NCI-H1436 treated with DMSO at 0.1 percent for 48 hours (cell line): ENCODE data around the gene CCDC93.

Experiments used
- DNase-seq: peaks from one replicate; lab custom pipeline; 2025; lab: John Stamatoyannopoulos, UW

Gene CCDC93

GRCh38 chr2:117985092-117985491 is 28.8 kb downstream of the CCDC93 start:
- no peak for DNase-seq

DNA sequence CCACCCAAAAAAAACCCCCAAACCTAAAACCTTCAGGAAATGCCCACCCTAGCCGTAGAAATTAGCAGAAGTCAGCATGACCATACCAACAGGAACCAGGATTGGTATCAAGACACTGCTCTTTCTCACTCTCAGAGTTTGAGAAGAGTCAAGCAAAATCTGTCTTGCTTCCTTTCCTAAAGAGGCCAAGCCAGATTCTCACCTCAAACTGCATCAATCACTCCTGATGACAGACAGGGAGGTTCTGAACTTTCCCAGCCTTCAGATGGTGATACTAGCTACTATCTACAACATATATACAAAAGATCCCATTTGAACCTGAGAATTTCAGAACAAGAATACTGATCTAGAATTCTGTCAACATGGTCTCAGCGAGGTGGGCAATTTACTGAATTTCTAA is 29.7 kb downstream of the CCDC93 start:
- DNase-seq = no peak

DNA sequence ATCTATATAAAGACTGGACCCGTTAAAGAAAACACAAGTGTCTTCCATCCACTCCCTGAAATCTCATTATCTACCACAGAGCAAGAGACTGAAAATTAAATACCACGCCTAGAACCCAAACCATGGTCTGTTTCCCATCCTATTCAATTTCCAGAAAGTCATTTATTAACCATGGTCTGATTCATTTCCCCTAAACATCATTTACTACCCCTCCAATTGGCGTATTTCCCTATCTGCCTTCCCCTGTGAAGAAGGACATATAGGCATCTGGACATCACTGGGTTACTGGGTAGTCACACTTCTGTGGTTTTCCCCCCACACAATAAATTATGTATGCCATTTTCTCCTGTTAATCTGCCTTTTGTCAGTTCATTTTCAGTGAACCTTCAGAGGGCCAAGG is 30.8 kb downstream of the CCDC93 start:
- no peak for DNase-seq

DNA sequence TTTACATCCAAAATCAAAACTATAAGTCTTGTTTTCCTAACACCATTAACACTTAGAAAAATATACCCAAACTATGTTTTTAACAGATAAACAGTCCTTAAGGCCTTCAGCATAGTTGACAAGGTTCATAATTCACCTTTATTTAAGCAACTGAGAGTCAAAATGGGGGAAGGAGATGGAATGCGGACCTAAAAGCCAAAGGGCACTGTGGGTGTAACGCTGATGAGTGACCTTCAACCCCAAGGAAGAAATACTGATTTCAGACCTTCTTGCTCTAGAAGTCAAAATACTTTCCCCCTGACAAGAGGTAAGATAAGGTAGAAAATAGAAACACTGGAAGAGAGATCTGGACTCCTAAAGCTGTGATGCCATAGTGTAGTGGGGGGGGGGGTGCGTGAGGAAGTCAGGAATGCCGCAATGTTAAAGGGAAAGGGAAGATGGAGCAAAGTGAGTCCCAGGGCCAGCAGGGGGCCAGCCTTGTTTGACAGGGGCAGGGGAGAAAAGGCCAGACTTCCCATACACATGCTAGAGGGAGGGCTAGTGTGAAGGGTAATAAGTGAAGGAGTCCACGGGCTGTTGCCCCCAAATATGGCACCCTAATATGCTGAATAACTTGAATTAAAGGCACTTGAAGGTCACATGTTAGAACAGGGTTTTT is 31.4 kb downstream of the CCDC93 start:
- DNase-seq = no peak

DNA sequence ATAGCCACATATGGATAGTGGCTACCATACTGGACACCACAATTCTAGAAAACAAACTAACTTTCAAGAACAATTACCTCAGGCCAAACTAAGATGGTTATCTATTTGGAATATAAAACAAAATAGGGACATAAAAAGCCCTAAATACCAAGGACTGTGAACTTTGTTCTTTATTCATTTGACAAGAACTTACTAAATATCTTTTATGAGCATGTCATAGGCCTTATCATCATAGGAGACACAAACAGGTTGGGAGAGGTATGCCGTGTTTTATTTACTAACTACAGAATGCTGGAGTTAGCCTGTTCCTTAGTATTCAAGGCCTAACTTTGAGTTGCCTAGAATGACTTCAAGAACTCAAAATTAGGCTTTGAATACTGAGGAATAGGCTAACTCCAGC is 32.1 kb downstream of the CCDC93 start:
- no peak for DNase-seq

DNA sequence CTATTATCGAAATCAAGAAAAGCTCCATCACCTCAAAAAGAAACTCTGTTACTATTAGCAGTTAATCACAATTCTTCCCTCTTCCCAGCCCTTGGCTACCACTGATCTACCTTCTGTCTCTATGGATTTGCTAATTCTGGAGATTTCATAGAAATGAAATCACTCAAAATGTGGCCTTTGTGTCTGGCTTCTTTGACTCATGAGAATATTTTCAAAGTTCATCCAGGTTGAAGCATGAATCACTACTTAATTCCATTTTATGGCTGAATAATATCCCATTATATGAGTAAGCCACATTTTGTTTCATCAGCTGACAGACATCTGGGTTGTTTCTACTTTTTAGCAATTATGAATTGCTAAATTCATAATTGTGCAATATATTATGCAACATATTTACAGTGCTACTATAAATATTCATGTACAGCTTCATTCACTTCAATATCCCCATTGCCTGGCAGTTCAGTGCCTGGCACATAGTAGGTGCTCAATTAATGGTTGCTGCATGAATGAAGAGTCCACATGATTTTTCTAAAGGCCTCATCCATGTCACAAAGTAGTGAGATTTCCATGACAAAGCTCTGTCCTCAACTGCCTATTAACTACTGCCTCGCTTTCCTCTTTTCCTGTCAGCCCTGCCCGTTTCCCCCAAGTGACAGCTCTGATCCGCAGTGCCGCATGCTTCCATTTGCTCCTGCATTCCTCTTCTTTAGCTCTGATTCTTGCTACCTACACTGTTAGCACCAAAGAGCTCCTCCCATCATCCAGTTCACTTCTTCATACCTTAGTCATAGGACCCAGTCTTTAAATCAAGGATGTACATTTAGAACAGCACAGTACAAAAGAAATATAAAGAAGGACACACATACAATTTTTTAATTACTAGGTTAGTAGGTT is 32.8 kb downstream of the CCDC93 start:
- no peak for DNase-seq

DNA sequence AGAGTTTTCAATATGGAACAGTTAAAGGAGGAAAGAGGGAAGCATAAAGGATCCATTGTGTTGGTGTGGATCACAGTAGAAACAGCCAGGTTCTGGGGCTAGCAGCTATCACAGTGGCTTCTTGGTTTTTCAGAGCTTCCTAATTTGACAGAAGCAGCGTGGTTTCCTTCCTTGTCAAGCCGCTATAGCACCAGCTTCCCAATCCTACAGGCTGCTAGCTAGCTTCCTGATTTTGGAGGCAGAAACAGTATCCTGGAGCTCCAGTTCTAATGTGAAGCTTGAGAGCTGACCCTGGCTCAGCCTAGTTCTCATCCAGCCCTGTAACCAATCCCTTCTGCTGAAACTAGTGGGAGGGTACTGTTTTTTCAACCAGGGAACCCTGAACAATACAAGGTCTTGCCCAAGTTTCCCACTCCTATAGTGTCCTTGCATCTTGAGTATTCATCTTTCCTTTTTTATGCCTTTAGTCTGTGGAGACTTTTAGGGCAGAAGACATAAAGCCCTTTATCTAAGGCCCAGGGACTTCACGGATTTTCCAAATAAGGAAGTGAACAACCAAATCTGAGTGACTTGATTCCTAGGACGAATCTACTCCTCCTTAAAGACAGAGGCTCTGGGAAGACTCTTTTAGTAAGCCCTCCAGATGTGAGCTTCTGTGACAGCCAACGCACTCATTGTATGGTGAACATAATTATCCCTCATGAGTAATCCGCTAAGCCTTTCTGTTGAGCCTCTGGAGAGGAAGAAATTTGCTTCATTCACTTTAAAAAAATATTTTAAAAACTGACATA is 33.8 kb downstream of the CCDC93 start:
- no peak for DNase-seq

GRCh38 chr2:117977696-117978095 is 36.2 kb downstream of the CCDC93 start:
- no peak for DNase-seq

DNA sequence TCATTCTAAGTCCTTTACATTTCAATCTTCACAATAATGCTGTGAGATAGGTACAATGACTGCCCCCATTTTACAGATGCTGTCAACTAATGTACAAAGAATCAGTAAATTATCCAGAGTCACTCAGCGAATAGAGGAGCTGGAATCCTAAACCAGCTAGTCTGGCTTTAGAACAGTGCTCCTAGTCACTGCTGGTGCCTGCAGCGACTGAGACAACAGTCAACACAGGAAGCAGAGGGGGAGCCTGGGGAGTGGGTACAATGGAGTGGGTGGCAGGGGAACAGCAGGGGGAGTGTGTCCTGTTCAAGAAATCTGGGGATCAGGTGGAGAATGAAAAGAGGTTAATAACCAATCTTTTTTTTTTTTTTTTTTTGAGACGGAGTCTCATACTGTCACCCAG is 37.3 kb downstream of the CCDC93 start:
- no peak for DNase-seq

DNA sequence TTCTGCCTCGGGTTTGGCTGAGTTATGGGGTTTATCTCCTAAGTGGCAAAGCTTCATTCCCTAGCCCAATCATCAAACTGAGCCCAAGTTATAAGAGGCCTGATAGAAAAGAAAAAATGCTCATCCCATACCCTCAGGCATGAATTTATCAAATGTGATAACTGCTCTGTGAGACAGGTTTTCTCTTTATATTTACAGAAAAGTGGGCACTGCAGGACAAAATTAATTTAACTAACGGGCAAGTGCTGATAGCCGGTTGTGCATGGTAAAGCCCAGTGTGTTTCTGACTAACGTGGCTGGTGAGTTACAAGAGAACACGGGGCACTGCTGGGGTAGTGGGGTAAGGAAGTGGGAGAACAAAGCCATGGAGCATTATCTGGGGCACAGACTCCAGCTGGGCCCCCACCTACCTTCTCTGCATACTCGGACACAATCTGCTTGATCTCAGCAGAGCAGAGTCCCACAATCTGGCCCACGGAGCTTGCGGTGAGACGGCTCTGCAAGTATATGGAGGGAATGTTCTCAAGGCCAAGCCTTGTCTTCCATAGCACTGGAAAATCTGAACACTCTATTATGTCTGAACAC is 40.3 kb downstream of the CCDC93 start:
- DNase-seq = no peak

DNA sequence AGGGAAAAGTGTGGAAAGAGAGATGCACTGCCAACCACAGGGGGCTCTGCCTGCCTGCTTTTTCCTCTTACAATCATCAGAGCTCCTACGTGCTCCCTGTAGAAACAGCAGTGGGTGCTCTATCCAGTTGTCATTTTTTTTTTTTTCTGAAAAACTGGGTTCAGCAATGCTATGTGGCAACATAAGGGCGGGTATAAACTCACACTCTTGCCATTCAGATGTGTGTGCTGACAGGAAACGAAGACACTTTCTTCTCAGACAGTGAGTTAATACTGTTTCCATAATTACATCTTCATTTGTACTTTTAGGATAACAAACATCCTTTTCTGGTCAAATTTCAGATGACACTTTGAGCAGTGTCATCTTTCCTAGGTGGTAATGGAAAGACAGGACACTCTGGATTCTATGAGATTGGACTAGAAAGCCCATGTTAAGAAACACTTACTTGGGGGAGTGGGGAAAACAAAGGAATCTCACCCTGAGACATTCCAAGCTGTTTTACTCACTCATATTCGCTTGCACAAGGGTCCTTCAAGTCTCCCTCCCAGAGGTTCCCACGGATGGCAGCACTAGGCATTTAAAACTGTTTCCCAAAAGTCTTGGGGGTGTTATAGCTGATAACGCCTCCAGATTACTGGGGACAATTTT is 41.3 kb downstream of the CCDC93 start:
- no peak for DNase-seq

DNA sequence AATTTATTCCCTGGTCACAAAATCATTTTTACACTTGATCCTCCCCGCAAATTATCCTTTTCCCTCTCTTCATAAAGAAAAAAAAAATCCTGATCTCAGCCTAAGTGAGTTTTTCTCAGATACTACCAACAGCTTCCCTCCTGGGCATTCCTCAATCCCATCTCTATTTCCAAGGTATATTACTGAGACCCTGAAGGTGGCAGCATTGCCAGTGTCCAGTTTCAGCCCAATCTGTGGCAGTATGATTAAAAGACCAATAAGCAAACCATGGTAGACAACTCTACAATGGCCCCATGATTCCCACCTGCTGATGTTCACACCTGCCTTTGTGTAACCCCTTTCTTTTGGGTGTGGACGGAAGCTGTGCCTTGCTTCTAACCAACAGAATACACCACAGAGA is 45.1 kb downstream of the CCDC93 start:
- no peak for DNase-seq

DNA sequence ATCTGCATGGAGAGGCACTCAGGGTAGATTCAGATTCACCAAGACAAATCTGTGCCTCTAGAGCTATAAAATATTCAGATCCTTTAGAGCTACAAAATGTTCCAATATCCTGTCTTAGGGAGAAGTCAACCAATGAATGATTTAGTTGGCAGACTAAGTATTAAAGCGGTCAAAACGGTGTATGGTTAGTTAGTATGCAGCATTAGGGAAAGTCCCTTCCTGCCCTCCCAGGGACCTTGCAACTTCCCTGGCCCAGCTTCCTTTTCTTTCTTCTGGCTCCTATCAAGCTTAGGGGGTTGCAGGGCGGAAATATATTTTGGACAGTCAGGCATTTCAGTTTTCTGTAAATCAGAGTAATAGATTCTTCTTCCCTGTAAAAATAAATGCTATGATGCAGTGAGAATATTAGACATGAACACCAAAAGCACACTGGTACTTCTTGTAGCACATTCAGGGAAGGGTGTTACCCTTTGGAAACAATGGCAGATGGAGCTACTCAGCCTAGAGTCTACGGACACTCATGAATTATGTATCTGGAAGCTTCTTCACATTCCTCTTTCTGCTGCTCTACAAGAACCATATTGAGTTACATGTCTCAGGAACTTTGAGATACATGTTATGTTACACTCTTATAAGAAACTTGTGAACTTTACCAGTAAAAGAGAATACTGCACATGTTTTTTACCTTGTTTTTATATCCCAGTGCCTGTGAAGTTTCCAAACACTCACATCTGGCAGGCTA is 45.7 kb downstream of the CCDC93 start:
- DNase-seq = no peak

DNA sequence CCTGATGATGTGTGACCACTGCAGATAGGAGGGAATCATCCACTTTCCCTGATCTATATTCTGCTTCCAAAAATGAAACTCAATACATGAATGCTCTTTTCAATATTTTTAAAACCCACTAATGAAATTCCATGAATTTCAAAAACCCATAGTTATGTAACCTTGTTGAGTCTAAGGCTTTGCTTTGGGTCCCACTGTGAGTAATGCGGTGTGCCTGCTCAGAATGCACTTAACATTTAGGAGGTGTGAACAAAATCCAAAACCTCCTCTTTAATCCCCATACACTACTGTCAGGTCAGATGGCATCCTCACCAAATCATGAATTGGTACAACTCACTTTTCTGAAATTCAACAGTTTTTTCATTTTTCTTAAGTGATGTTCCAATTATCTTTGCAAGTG is 50.4 kb downstream of the CCDC93 start:
- no peak for DNase-seq

DNA sequence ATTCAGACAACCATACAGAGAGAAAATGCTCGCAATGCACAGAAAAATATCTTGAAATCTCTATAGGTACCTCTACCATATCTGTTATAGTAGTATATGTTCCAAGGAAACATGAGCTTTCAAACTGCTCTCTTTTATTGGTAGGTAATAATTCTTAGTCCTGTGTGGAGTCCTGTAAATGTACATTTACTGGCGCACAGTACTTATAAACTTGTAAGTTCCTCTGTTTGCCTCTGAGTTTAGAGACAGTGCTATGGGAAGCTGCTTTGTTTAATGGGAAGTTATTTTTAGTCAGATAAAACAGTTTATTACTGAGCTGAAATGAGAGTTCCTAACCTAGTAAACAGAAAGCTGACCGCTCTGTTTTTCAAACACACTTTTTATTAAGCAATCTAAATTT is 52.7 kb downstream of the CCDC93 start:
- DNase-seq = no peak

GRCh38 chr2:117960231-117960630 is 53.6 kb downstream of the CCDC93 start:
- DNase-seq = no peak

DNA sequence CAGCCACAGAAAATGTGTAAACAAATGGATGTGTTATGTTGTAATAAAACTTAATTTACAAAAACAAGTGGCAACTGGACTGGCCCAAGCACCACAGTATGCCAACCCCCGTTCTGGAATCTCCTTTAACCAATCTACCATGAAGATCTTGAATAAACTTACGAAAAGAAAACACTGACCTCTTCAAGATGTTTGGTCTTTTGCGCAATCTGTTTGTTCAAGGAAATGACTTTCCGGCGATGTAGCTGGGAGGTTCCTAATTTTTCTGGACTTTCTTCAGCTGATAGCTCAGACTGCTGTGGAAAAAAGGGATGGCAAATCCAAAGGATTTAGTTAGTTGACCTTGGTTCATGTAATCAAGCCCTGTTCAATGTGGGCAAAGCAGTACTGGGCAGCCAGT is 55.7 kb downstream of the CCDC93 start:
- DNase-seq = no peak

DNA sequence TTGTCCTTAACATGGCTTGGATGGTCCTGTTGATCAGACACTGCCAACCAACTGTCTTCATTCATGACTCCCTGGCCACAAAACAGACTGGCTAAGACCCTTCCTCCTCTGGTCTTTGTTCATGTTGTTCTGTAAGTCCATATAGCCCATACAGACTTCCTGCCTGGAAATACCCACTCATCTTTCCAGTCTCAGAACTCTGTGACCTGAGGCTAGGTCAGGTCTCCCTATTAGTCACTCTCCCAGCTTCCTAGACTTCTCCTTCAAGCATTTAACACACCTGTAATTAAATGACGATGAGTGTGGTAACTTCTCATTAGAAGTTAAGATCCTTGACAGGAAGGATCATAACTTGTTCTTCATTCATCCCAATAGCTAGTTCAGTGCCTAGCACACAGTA is 56.3 kb downstream of the CCDC93 start:
- DNase-seq = no peak

DNA sequence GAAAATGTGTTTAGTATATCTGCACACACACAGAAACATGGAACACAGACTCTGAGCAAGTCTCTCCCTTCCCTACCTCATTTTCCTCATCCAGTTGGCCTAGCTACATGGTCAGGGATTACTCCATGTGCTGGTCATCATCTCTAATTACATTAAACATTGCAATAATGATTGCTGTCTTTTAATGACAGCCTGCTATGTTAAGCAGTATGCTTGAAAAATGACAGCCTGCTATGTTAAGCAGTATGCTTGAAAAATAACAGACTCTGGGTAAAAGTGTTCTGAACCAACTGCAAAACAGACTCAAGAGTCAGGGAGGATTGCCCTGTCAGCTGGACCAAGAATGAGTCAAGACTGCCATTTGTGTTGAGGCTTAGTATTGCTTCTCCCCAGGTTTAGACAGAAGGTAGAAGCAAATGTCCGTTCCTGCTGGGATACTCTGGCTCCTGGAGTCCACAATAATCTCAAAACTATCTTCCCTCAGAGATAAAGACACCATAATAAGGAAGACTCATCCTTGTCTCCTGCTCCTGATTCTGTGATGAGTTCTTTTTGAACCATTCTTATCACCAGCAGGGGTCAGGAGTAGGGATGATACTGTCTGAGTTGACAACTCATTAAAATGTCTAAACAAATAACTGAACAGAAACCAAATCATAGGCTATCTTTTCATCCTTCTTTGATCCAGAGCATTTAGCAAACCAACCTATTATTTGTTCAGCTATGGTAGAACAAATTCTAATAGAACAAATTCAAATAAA is 57.7 kb downstream of the CCDC93 start:
- DNase-seq = no peak

DNA sequence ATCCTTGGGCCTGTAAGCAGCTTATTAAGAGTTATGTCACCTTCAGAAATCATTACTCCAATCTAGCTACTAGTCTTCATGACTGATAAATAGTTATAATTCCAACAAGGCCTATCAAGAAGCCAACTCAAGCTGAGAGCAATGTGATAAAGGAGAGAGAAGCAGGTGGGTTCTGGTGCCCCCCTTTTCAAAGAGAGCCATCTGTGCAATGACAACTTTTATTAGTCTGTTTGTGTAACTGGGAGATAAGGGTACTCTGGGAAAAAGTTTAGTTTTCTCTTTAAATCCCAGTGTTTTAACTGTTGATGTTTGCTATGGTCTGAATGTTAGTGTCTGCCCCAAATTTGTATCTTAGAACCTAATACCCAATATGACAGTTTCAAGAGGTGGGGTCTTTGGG is 60.6 kb downstream of the CCDC93 start:
- no peak for DNase-seq
